ENCODE measurements around the gene LRP5. TPM values are rescaled to one million over a fixed set of nuclear protein-coding genes. Genes with fewer than 3 reads are reported as not detected.

The LRP5 gene
- total and polyA plus RNA-seq, 2 experiments from 2014 or later: 26.9 to 51.1 TPM

DNA sequence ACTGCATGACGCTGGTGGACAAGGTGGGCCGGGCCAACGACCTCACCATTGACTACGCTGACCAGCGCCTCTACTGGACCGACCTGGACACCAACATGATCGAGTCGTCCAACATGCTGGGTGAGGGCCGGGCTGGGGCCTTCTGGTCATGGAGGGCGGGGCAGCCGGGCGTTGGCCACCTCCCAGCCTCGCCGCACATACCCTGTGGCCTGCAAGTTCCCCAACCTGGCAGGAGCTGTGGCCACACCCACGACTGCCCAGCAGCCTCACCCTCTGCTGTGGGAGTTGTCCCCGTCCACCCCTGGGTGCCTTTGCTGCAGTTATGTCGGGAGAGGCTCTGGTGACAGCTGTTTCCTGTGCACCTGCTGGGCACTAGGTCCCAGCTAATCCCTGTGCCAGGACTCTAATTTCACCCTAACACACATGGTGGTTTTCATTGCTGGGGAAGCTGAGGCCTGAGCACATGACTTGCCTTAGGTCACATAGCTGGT, 99.2 kb downstream of the LRP5 start:
- no peaks in the 10 kb centered on the region for H3K4me1 ChIP-seq (ENCODE audit: insufficient read depth)
- no peaks in the 10 kb centered on the region for H3K4me1 Mint-ChIP-seq
- H3K27ac ChIP-seq (ENCODE audit: low read depth): no peak overlapping the region
- no peak for ATAC-seq
- H3K27ac Mint-ChIP-seq: no peak overlapping the region
- peaks cover 4% of the 10 kb centered on the region for H3K27me3 Mint-ChIP-seq (ENCODE audit: insufficient read depth, low read depth, poor library complexity)
- H3K9me3 Mint-ChIP-seq: no peaks in the 10 kb centered on the region
- no peak overlapping the region for H3K4me3 ChIP-seq
- peaks cover 5% of the 10 kb centered on the region for H3K36me3 ChIP-seq (ENCODE audit: insufficient read depth)
- DNase-seq (ENCODE audit: low spot score): no peak
- H3K9me2 ChIP-seq (ENCODE audit: insufficient read depth): no peaks in the 10 kb centered on the region
- H3K36me3 Mint-ChIP-seq (ENCODE audit: low read depth): peaks cover 48% of the 10 kb centered on the region
- H3K4me2 ChIP-seq: no peak overlapping the region
- H3K4me3 Mint-ChIP-seq: no peak overlapping the region
- no peaks in the 10 kb centered on the region for H3K27me3 ChIP-seq (ENCODE audit: insufficient read depth)
- no peaks in the 10 kb centered on the region for H4K20me1 ChIP-seq (replicated peaks; ENCODE audit: insufficient read depth)
- TF ChIP-seq REST (IDR thresholded peaks at IDR 0.05; ENCODE audit: unreplicated experiment) (no peak), ZNF114 (CRISPR knock-in tag; IDR thresholded peaks at IDR 0.05) (no peak), ZNF331 (CRISPR knock-in tag; IDR thresholded peaks at IDR 0.05; ENCODE audit: low read depth) (no peak), ETS1 (IDR thresholded peaks at IDR 0.05) (no peak)
- H3K79me2 ChIP-seq (replicated peaks; ENCODE audit: insufficient read depth): no peaks in the 10 kb centered on the region
- H2AFZ ChIP-seq: no peak overlapping the region
- H3F3A ChIP-seq (replicated peaks; ENCODE audit: low read depth): no peaks in the 10 kb centered on the region

DNA sequence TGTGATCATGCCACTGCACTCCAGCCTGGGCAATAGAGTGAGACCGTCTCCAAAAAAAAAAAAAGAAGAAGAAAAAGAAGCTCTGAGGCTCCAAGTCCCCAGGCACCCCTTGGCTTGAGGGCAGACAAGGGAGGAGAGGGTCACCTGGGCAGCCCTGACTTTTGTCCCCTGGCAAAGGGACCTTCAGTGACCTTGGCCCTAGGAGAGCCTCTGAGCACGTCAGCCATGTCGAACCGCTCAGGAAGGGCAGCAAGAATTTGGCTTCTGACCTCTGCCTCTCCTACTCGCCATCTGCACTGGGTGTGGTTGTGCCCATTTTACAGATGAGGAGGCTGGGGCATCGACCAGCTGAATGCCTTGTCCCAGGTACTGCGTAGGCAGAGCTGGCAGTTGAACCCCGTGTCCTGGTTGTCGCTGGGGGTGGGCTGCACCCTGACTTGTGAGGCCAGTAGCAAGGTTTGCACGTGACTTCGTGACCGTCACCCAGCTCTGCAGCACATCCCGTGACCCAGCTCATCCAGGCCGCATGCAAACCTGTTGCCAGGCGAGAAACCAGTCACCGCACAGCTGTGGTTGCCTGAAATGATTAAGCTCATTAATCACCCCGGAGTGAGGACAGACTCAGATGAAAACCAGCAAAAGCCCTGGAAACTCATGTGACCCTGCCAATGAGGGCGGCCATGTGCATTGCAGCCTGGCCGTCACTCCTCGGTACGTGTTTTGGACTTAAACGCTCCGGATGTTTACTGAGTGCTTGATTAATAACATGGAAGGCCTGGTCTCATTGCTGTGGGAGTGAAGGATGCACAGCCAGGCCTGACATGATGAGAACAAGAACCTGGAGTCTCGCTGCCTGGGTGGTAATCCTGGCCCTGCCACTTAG, 100.4 kb downstream of the LRP5 start:
- H3K27ac Mint-ChIP-seq: no peak overlapping the region
- Histone ChIP-seq H3K27ac (ENCODE audit: low read depth) (no peak overlapping the region), H3K27me3 (ENCODE audit: insufficient read depth) (no peaks in the 10 kb centered on the region), H3K79me2 (replicated peaks; ENCODE audit: insufficient read depth) (no peaks in the 10 kb centered on the region), H3K4me3 (no peak overlapping the region), H3K4me1 (ENCODE audit: insufficient read depth) (no peaks in the 10 kb centered on the region), H3K36me3 (ENCODE audit: insufficient read depth) (peaks cover 5% of the 10 kb centered on the region), H3K9me2 (ENCODE audit: insufficient read depth) (no peaks in the 10 kb centered on the region), H3K4me2 (no peak overlapping the region), H3F3A (replicated peaks; ENCODE audit: low read depth) (no peaks in the 10 kb centered on the region), H2AFZ (no peak overlapping the region), H4K20me1 (replicated peaks; ENCODE audit: insufficient read depth) (no peaks in the 10 kb centered on the region)
- peaks cover 47% of the 10 kb centered on the region for H3K36me3 Mint-ChIP-seq (ENCODE audit: low read depth)
- H3K27me3 Mint-ChIP-seq (ENCODE audit: insufficient read depth, low read depth, poor library complexity): peaks cover 4% of the 10 kb centered on the region
- H3K4me1 Mint-ChIP-seq: no peaks in the 10 kb centered on the region
- DNase-seq (ENCODE audit: low spot score) (no peak), ATAC-seq (no peak)
- no peak overlapping the region for H3K4me3 Mint-ChIP-seq
- no peaks in the 10 kb centered on the region for H3K9me3 Mint-ChIP-seq
- TF ChIP-seq JUNB (IDR thresholded peaks at IDR 0.05; ENCODE audit: unreplicated experiment) (no peak), EZH2 (IDR thresholded peaks at IDR 0.05; ENCODE audit: low read depth, unreplicated experiment) (no peak), EZH2phosphoT487 (IDR thresholded peaks at IDR 0.05; ENCODE audit: unreplicated experiment) (no peak), ZNF114 (CRISPR knock-in tag; IDR thresholded peaks at IDR 0.05) (no peak), ZNF331 (CRISPR knock-in tag; IDR thresholded peaks at IDR 0.05; ENCODE audit: low read depth) (no peak)
- TF ChIP-seq, protein P1, sequence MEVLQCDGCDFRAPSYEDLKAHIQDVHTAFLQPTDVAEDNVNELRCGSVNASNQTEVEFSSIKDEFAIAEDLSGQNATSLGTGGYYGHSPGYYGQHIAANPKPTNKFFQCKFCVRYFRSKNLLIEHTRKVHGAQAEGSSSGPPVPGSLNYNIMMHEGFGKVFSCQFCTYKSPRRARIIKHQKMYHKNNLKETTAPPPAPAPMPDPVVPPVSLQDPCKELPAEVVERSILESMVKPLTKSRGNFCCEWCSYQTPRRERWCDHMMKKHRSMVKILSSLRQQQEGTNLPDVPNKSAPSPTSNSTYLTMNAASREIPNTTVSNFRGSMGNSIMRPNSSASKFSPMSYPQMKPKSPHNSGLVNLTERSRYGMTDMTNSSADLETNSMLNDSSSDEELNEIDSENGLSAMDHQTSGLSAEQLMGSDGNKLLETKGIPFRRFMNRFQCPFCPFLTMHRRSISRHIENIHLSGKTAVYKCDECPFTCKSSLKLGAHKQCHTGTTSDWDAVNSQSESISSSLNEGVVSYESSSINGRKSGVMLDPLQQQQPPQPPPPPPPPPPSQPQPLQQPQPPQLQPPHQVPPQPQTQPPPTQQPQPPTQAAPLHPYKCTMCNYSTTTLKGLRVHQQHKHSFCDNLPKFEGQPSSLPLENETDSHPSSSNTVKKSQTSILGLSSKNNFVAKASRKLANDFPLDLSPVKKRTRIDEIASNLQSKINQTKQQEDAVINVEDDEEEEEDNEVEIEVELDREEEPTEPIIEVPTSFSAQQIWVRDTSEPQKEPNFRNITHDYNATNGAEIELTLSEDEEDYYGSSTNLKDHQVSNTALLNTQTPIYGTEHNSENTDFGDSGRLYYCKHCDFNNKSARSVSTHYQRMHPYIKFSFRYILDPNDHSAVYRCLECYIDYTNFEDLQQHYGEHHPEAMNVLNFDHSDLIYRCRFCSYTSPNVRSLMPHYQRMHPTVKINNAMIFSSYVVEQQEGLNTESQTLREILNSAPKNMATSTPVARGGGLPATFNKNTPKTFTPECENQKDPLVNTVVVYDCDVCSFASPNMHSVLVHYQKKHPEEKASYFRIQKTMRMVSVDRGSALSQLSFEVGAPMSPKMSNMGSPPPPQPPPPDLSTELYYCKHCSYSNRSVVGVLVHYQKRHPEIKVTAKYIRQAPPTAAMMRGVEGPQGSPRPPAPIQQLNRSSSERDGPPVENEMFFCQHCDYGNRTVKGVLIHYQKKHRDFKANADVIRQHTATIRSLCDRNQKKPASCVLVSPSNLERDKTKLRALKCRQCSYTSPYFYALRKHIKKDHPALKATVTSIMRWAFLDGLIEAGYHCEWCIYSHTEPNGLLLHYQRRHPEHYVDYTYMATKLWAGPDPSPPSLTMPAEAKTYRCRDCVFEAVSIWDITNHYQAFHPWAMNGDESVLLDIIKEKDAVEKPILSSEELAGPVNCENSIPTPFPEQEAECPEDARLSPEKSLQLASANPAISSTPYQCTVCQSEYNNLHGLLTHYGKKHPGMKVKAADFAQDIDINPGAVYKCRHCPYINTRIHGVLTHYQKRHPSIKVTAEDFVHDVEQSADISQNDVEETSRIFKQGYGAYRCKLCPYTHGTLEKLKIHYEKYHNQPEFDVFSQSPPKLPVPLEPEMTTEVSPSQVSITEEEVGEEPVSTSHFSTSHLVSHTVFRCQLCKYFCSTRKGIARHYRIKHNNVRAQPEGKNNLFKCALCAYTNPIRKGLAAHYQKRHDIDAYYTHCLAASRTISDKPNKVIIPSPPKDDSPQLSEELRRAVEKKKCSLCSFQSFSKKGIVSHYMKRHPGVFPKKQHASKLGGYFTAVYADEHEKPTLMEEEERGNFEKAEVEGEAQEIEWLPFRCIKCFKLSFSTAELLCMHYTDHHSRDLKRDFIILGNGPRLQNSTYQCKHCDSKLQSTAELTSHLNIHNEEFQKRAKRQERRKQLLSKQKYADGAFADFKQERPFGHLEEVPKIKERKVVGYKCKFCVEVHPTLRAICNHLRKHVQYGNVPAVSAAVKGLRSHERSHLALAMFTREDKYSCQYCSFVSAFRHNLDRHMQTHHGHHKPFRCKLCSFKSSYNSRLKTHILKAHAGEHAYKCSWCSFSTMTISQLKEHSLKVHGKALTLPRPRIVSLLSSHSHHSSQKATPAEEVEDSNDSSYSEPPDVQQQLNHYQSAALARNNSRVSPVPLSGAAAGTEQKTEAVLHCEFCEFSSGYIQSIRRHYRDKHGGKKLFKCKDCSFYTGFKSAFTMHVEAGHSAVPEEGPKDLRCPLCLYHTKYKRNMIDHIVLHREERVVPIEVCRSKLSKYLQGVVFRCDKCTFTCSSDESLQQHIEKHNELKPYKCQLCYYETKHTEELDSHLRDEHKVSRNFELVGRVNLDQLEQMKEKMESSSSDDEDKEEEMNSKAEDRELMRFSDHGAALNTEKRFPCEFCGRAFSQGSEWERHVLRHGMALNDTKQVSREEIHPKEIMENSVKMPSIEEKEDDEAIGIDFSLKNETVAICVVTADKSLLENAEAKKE (CRISPR knock-in tag; IDR thresholded peaks at IDR 0.05): no peak
